HG02571 (cell line): ENCODE data around the gene MS4A6A.
"Not testable (repeated sequence)": the region's sequence is repeated elsewhere in the genome, so short reads cannot be mapped to it uniquely, and the experiment has no call there.

Experiments
- ATAC-seq: cut with Tn5 transposase; IDR thresholded peaks from one replicate; pipeline ENCODE4 v1.9.1; 2021; ENCODE audit warnings: mild to moderate bottlenecking, moderate library complexity; ENCODE audit not compliant: unreplicated experiment

Gene MS4A6A

GRCh38 chr11:60130496-60130895, 52.4 kb downstream of the MS4A6A start:
- no peak for ATAC-seq

GRCh38 chr11:60129853-60130252, 53.0 kb downstream of the MS4A6A start:
- ATAC-seq, result no peak

- not testable (repeated sequence) for ATAC-seq
Measured at GRCh38 chr11:60128866-60129265, 54.0 kb downstream of the MS4A6A start.

DNA sequence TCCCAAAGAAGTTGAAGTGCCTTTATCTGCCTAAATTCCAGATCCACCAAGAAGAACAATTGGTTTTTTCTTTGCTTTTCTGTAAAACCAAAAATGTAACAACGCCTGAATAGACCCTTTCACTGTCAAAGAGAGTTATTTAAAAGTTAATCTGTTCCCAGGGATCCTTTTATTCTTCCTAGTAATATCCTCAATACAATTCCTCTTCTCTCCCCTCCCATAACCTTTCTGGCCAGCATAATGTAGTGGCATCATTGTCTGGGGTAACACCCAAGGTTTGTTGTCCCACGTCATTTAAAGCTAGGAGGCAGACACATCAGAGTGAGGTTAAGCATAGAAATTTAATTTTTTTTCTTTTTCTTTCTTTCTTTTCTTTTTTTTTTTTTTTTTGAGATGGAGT, 54.5 kb downstream of the MS4A6A start:
- no peak for ATAC-seq

DNA sequence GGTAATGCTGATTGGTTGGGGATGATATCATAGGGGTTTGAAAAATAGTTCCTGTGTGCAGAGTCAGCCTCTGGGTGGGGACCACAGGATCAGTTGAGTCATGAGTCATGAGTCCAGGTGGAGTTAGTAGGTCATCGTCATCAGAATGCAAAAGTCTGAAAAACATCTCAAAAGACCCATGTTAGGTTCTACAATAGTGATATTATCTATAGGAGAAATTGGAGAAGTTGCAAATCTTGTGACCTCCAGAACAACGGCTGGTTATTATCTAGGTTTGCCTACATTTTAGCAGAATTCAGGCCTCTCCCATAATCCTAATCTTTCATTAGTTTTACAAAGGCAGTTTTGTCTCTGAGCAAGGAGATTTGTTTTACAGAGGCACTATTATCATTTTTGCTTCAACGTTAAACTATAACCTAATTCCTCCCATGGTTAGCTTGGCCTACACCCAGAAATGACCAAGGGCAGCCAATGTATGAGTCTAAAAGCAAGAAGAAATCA, 55.5 kb downstream of the MS4A6A start:
- no peak for ATAC-seq

GRCh38 chr11:60125956-60126585, 56.8 kb downstream of the MS4A6A start:
- no peak for ATAC-seq

- no peak for ATAC-seq
Measured at GRCh38 chr11:60124802-60125432, 58.0 kb downstream of the MS4A6A start.
